Neural cell (in vitro differentiated cells): ENCODE data around the gene LAMC2. TPM values are rescaled to one million over a fixed set of nuclear protein-coding genes. Genes with fewer than 3 reads are reported as not detected.

Source experiments
- H2AFZ ChIP-seq: fragments of 200-600, 300-800 bp; sonication (generic), shearing (Covaris generic); 2 replicates; pipeline ENCODE4 v1.6.0; 2014; ENCODE audit warnings: low read depth, mild to moderate bottlenecking, antibody characterized with exemption, low read length, moderate library complexity
- H3F3A ChIP-seq: fragments of 200-600 bp; shearing (Covaris generic); 2 replicates; pipeline ENCODE4 v1.6.1; 2016; ENCODE audit warnings: mild to moderate bottlenecking, moderate library complexity, mixed read lengths, antibody characterized with exemption, low read length; ENCODE audit not compliant: insufficient read depth, poor library complexity, severe bottlenecking
- H3K27ac ChIP-seq: fragments of 200-600, 300-800 bp; sonication (generic), shearing (Covaris generic); 2 replicates; pipeline ENCODE4 v1.5.1; 2014; ENCODE audit warnings: mild to moderate bottlenecking, low read length, moderate library complexity
- H3K27me3 ChIP-seq: fragments of 300-800, 200-600 bp; sonication (generic), shearing (Covaris generic); 2 replicates; pipeline ENCODE4 v1.6.0; 2014; ENCODE audit warnings: mild to moderate bottlenecking, low read depth, low read length, moderate library complexity; ENCODE audit not compliant: insufficient read depth
- H3K36me3 ChIP-seq: fragments of 300-800, 200-600 bp; sonication (generic), shearing (Covaris generic); 2 replicates; pipeline ENCODE4 v1.5.1; 2014; ENCODE audit warnings: mild to moderate bottlenecking, antibody characterized with exemption, low read length, moderate library complexity; ENCODE audit not compliant: insufficient read depth
- H3K4me2 ChIP-seq: fragments of 300-800, 200-600 bp; sonication (generic), shearing (Covaris generic); 2 replicates; pipeline ENCODE4 v1.6.0; 2014; ENCODE audit warnings: mild to moderate bottlenecking, low read length
- H3K4me3 ChIP-seq: fragments of 300-800, 200-600 bp; sonication (generic), shearing (Covaris generic); 2 replicates; pipeline ENCODE4 v1.5.1; 2014; ENCODE audit warnings: mild to moderate bottlenecking, low read length, moderate library complexity
- H3K79me2 ChIP-seq: fragments of 200-600 bp; shearing (Covaris generic); replicated peaks from 2 replicates; pipeline ENCODE4 v1.6.0; 2014; ENCODE audit warnings: mild to moderate bottlenecking, low read length, moderate library complexity; ENCODE audit not compliant: insufficient read depth
- H3K9ac ChIP-seq: fragments of 300-800, 200-600 bp; sonication (generic), shearing (Covaris generic); 2 replicates; pipeline ENCODE4 v1.6.1; 2016; ENCODE audit warnings: mild to moderate bottlenecking, low read length, mixed read lengths
- H3K9me2 ChIP-seq: fragments of 200-600 bp; shearing (Covaris generic); 2 replicates; pipeline ENCODE4 v1.6.1; 2016; ENCODE audit warnings: mild to moderate bottlenecking, low read length, mixed read lengths; ENCODE audit not compliant: insufficient read depth
- H3K9me3 ChIP-seq: fragments of 200-600, 300-800 bp; sonication (generic), shearing (Covaris generic); 2 replicates; pipeline ENCODE4 v1.6.1; 2016; ENCODE audit warnings: mild to moderate bottlenecking, mixed run types, low read length, moderate library complexity, mixed read lengths
- H4K20me1 ChIP-seq: fragments of 200-600 bp; shearing (Covaris generic); 2 replicates; pipeline ENCODE4 v1.6.1; 2016; ENCODE audit warnings: mild to moderate bottlenecking, mixed run types; ENCODE audit not compliant: insufficient read depth
- EP300 ChIP-seq: fragments of 450-650 bp; conservative IDR thresholded peaks from 2 replicates; pipeline ENCODE4 v1.6.1; 2014; ENCODE audit warnings: antibody characterized with exemption, mild to moderate bottlenecking, moderate library complexity; ENCODE audit not compliant: poor library complexity, severe bottlenecking
- EZH2 ChIP-seq: fragments of 200-600, 300-800 bp; shearing (Covaris generic), sonication (generic); IDR thresholded peaks from 2 replicates; pipeline ENCODE4 v1.6.1; 2014; ENCODE audit warnings: antibody characterized with exemption, low read length, borderline replicate concordance, mild to moderate bottlenecking; ENCODE audit not compliant: insufficient read depth, poor library complexity, severe bottlenecking
- MXI1 ChIP-seq: fragments of 450-650 bp; conservative IDR thresholded peaks from 2 replicates; pipeline ENCODE4 v1.6.1; 2014; ENCODE audit warnings: antibody characterized with exemption, mild to moderate bottlenecking; ENCODE audit not compliant: poor library complexity, severe bottlenecking
- POLR2AphosphoS5 ChIP-seq: IDR thresholded peaks from 2 replicates; pipeline ENCODE4 v1.6.1; 2012
- RAD21 ChIP-seq: fragments of 450-650 bp; conservative IDR thresholded peaks from 2 replicates; pipeline ENCODE4 v1.6.1; 2014; ENCODE audit warnings: antibody characterized with exemption, mild to moderate bottlenecking, moderate library complexity
- SMC3 ChIP-seq: fragments of 450-650 bp; conservative IDR thresholded peaks from 2 replicates; pipeline ENCODE4 v1.6.1; 2014; ENCODE audit warnings: antibody characterized with exemption, mild to moderate bottlenecking, moderate library complexity; ENCODE audit not compliant: poor library complexity
- TAF1 ChIP-seq: IDR thresholded peaks from 2 replicates; pipeline ENCODE4 v1.6.1; 2012; ENCODE audit warnings: low read depth
- polyA plus RNA-seq: library from polyadenylated mRNA; depleted of rRNA; stranded (reverse); fragments of >200 nt; gene quantifications from 2 replicates; pipeline ENCODE4 v1.2.3, GENCODE V29; 2014
- TF ChIP-seq, protein P1 (sequence below): fragments of 450-650 bp; IDR thresholded peaks from 2 replicates; pipeline ENCODE4 v1.5.1; 2014; ENCODE audit warnings: antibody characterized with exemption, mild to moderate bottlenecking, moderate library complexity; ENCODE audit not compliant: poor library complexity, severe bottlenecking
- TF ChIP-seq, protein P2 (sequence below): IDR thresholded peaks from 2 replicates; pipeline ENCODE4 v1.6.1; 2012; ENCODE audit warnings: borderline replicate concordance

Gene LAMC2
- polyA plus RNA-seq, 1 donor from 2014 or later: 0.67 TPM

DNA sequence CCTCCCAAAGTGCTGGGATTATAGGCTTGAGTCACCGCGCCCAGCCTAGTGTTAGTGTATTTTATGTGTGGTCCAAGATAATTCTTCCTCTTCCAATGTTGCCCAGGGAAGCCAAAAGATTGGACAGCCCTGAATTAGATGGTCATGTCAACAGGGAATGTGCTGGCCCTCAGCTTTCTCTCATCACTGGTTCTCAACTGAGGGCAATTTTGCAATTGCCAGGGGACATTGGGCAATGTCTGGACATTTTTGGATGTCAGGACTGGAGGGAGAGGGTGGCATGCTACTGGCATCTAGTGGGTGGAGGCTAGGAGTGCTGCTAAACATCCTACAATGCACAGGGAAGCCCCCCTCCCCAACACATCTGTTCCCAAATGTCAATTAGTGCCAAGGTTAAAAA lies 95.0 kb downstream of the LAMC2 start:
- Histone ChIP-seq H3K9me3 (no peaks in the 10 kb centered on the region), H3K27ac (no peak overlapping the region), H3K27me3 (no peaks in the 10 kb centered on the region), H3K79me2 (no peaks in the 10 kb centered on the region), H3K36me3 (peaks cover 28% of the 10 kb centered on the region), H3K4me2 (no peak overlapping the region), H2AFZ (no peak overlapping the region), H3K4me3 (no peak overlapping the region), H3K9ac (no peak overlapping the region), H3F3A (no peaks in the 10 kb centered on the region), H4K20me1 (no peaks in the 10 kb centered on the region), H3K9me2 (no peaks in the 10 kb centered on the region)
- TF ChIP-seq, protein P1, sequence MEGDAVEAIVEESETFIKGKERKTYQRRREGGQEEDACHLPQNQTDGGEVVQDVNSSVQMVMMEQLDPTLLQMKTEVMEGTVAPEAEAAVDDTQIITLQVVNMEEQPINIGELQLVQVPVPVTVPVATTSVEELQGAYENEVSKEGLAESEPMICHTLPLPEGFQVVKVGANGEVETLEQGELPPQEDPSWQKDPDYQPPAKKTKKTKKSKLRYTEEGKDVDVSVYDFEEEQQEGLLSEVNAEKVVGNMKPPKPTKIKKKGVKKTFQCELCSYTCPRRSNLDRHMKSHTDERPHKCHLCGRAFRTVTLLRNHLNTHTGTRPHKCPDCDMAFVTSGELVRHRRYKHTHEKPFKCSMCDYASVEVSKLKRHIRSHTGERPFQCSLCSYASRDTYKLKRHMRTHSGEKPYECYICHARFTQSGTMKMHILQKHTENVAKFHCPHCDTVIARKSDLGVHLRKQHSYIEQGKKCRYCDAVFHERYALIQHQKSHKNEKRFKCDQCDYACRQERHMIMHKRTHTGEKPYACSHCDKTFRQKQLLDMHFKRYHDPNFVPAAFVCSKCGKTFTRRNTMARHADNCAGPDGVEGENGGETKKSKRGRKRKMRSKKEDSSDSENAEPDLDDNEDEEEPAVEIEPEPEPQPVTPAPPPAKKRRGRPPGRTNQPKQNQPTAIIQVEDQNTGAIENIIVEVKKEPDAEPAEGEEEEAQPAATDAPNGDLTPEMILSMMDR: no peak
- TF ChIP-seq SMC3 (no peak), POLR2AphosphoS5 (no peak), EP300 (no peak), TAF1 (no peak), EZH2 (no peak), MXI1 (no peak), RAD21 (no peak)
- TF ChIP-seq, protein P2, sequence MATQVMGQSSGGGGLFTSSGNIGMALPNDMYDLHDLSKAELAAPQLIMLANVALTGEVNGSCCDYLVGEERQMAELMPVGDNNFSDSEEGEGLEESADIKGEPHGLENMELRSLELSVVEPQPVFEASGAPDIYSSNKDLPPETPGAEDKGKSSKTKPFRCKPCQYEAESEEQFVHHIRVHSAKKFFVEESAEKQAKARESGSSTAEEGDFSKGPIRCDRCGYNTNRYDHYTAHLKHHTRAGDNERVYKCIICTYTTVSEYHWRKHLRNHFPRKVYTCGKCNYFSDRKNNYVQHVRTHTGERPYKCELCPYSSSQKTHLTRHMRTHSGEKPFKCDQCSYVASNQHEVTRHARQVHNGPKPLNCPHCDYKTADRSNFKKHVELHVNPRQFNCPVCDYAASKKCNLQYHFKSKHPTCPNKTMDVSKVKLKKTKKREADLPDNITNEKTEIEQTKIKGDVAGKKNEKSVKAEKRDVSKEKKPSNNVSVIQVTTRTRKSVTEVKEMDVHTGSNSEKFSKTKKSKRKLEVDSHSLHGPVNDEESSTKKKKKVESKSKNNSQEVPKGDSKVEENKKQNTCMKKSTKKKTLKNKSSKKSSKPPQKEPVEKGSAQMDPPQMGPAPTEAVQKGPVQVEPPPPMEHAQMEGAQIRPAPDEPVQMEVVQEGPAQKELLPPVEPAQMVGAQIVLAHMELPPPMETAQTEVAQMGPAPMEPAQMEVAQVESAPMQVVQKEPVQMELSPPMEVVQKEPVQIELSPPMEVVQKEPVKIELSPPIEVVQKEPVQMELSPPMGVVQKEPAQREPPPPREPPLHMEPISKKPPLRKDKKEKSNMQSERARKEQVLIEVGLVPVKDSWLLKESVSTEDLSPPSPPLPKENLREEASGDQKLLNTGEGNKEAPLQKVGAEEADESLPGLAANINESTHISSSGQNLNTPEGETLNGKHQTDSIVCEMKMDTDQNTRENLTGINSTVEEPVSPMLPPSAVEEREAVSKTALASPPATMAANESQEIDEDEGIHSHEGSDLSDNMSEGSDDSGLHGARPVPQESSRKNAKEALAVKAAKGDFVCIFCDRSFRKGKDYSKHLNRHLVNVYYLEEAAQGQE: no peak

DNA sequence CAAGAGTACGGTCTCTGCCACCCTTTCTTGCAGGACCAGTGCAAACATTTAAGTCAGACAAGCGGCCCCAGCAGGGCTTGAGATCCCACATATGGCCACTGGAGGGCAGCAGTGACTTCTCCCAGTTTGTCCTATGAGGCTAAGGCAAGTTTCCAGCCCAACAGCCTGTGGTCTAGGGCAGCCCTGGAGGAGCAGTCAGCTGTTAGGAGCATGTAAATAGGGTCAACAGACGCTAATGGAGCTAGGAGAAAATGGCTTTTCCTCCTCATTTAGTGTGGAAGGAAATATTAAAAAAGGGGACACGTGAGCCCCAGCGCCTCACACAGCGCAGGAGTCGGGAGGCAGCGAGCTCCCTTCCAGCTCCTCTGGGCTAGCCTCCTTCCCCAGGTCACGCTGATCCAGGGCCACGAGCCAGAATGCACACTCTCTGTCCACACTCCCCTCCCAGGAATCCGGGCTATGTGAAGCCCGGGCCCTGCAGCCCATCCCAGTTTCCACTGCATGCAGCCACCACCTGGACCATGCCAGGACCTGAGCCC lies 95.6 kb downstream of the LAMC2 start:
- Histone ChIP-seq H3K27me3 (no peaks in the 10 kb centered on the region), H3K9me2 (no peaks in the 10 kb centered on the region), H3K9ac (no peak overlapping the region), H4K20me1 (no peaks in the 10 kb centered on the region), H3K4me3 (no peak overlapping the region), H3K4me2 (no peak overlapping the region), H2AFZ (no peak overlapping the region), H3K79me2 (no peaks in the 10 kb centered on the region), H3K36me3 (peaks cover 25% of the 10 kb centered on the region), H3K9me3 (no peaks in the 10 kb centered on the region), H3K27ac (no peak overlapping the region), H3F3A (no peaks in the 10 kb centered on the region)
- TF ChIP-seq, protein P1: peak; percentile 94
- peak; percentile 94 for TF ChIP-seq SMC3
- TF ChIP-seq EZH2: no peak
- no peak for TF ChIP-seq TAF1
- peak; percentile 40 for TF ChIP-seq MXI1
- TF ChIP-seq EP300: no peak
- peak; percentile 92 for TF ChIP-seq RAD21
- no peak for TF ChIP-seq POLR2AphosphoS5
- TF ChIP-seq, protein P2: no peak
